Keratinocyte (primary cell): ENCODE measurements around the gene VMP1. TPM values are rescaled to one million over a fixed set of nuclear protein-coding genes. Genes with fewer than 3 reads are reported as not detected.

ENCODE experiments used
- DNase-seq: peaks from one replicate; pipeline ENCODE4 v3.0.0-alpha.2; 2011; ENCODE audit warnings: low read depth, missing footprints, low spot score
- FAIRE-seq: peaks from 2 replicates; lab custom pipeline; 2011; peaks lifted over from hg19 to GRCh38; lab: Jason Lieb, UNC
- H2AFZ ChIP-seq: 2 replicates; pipeline ENCODE4 v1.6.0; 2012; ENCODE audit warnings: low read length, control low read depth, inconsistent platforms; ENCODE audit not compliant: control insufficient read depth
- H3K27ac ChIP-seq: 2 replicates; pipeline ENCODE4 v1.5.1; 2011; ENCODE audit warnings: low read length; ENCODE audit not compliant: control insufficient read depth, insufficient read depth
- H3K27me3 ChIP-seq: 3 replicates; pipeline ENCODE4 v1.6.0; 2011; ENCODE audit warnings: low read length; ENCODE audit not compliant: control insufficient read depth, insufficient read depth; ENCODE audit errors: extremely low read depth
- H3K36me3 ChIP-seq, 2 experiments: 2 replicates in 1 of 2; 3 replicates in 1 of 2; pipeline ENCODE4 v1.5.1; 2011; ENCODE audit warnings: low read length in 2 of 2, mild to moderate bottlenecking in 1 of 2; ENCODE audit not compliant: control insufficient read depth in 2 of 2, insufficient read depth in 2 of 2; ENCODE audit errors: extremely low read depth in 1 of 2
- H3K4me1 ChIP-seq: 3 replicates; pipeline ENCODE4 v1.5.1; 2011; ENCODE audit warnings: low read length; ENCODE audit not compliant: control insufficient read depth, insufficient read depth; ENCODE audit errors: extremely low read depth
- H3K4me2 ChIP-seq: 3 replicates; pipeline ENCODE4 v1.6.0; 2011; ENCODE audit warnings: low read depth, low read length; ENCODE audit not compliant: control insufficient read depth, insufficient read depth; ENCODE audit errors: extremely low read depth
- H3K4me3 ChIP-seq, 3 experiments: fragments of 200-600 bp in 1 of 3; sonication (generic) in 1 of 3; 2 replicates in 2 of 3; 3 replicates in 1 of 3; pipeline ENCODE4 v1.5.1; 2011 to 2016; ENCODE audit warnings: low read length in 3 of 3, mild to moderate bottlenecking in 3 of 3, control low read depth in 2 of 3, inconsistent platforms in 1 of 3, low read depth in 1 of 3, mixed read lengths in 1 of 3, mixed run types in 1 of 3, moderate library complexity in 1 of 3; ENCODE audit not compliant: control insufficient read depth in 2 of 3, insufficient read depth in 2 of 3; ENCODE audit errors: extremely low read depth in 1 of 3
- H3K79me2 ChIP-seq: 2 replicates; pipeline ENCODE4 v1.6.0; 2012; ENCODE audit warnings: low read length; ENCODE audit not compliant: control insufficient read depth, insufficient read depth
- H3K9ac ChIP-seq: 3 replicates; pipeline ENCODE4 v1.6.0; 2011; ENCODE audit warnings: low read length; ENCODE audit not compliant: control insufficient read depth, insufficient read depth; ENCODE audit errors: extremely low read depth
- H3K9me1 ChIP-seq: 3 replicates; pipeline ENCODE4 v1.6.0; 2011; ENCODE audit warnings: low read length; ENCODE audit not compliant: control insufficient read depth, insufficient read depth; ENCODE audit errors: extremely low read depth
- H3K9me3 ChIP-seq: 2 replicates; pipeline ENCODE4 v1.5.1; 2012; ENCODE audit warnings: low read depth, low read length; ENCODE audit not compliant: control insufficient read depth
- H4K20me1 ChIP-seq: 3 replicates; pipeline ENCODE4 v1.6.0; 2011; ENCODE audit warnings: low read length; ENCODE audit not compliant: control insufficient read depth, insufficient read depth; ENCODE audit errors: extremely low read depth
- EZH2 ChIP-seq: IDR thresholded peaks from one replicate; pipeline ENCODE4 v1.6.1; 2012; ENCODE audit warnings: inconsistent platforms, mild to moderate bottlenecking, low read length, moderate library complexity
- dilution Hi-C: fragments of 300-500 bp; cut with MboI; formaldehyde crosslinking; loops from one replicate; pipeline ENCODE4 v1.7.0; 2020; ENCODE audit warnings: low sequenced_read_pairs; ENCODE audit not compliant: extremely low pct_ligation_motif_present
- polyA plus RNA-seq, 5 experiments: library from polyadenylated mRNA; depleted of rRNA in 3 of 5; stranded (reverse) in 3 of 5; stranded (forward) in 1 of 5; unstranded in 1 of 5; fragments of >200 nt; gene quantifications; 1 replicate in 1 of 5; 2 replicates in 3 of 5; 3 replicates in 1 of 5; pipeline versions ENCODE4 v1.2.1 to v1.2.3, GENCODE V29; 2011 to 2012; ENCODE audit warnings: missing spikeins in 2 of 5, low read depth in 1 of 5, low replicate concordance in 1 of 5
- TF ChIP-seq, protein P1 (sequence below), 3 experiments: IDR thresholded peaks in 1 of 3; conservative IDR thresholded peaks in 1 of 3; optimal IDR thresholded peaks in 1 of 3; 2 replicates in 2 of 3; 3 replicates in 1 of 3; pipeline versions ENCODE3 to v1.5.1; 2011; ENCODE audit warnings: low read length in 3 of 3, mild to moderate bottlenecking in 3 of 3, moderate library complexity in 2 of 3, control low read depth in 1 of 3, inconsistent platforms in 1 of 3; ENCODE audit not compliant: insufficient read depth in 2 of 3; ENCODE audit errors: extremely low read depth in 1 of 3

The VMP1 gene
- polyA plus RNA-seq, 1 donor (not counting 4 experiments of a cell fraction or from before 2014, with no cell fraction given), result 303 TPM

DNA sequence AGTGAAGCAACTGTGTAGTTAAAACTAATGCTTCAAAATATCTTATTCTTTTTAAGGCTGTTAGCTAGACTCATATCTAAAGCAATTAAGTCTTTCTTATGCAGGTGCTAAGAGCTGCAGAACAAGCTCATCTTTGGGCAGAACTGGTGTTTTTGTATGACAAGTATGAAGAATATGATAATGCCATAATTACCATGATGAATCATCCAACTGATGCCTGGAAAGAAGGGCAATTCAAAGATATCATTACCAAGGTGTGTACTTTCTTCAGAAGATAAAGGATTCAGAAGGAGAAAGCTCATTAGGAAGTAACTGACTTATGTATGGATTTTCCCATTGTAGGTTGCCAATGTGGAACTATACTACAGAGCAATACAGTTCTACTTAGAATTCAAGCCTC is 24.2 kb upstream of the VMP1 start:
- H3K27ac ChIP-seq, result no peak overlapping the region
- no peak overlapping the region for H2AFZ ChIP-seq
- H3K27me3 ChIP-seq, result no peaks in the 10 kb centered on the region
- peaks cover 18% of the 10 kb centered on the region for H3K79me2 ChIP-seq
- TF ChIP-seq, protein P1, sequence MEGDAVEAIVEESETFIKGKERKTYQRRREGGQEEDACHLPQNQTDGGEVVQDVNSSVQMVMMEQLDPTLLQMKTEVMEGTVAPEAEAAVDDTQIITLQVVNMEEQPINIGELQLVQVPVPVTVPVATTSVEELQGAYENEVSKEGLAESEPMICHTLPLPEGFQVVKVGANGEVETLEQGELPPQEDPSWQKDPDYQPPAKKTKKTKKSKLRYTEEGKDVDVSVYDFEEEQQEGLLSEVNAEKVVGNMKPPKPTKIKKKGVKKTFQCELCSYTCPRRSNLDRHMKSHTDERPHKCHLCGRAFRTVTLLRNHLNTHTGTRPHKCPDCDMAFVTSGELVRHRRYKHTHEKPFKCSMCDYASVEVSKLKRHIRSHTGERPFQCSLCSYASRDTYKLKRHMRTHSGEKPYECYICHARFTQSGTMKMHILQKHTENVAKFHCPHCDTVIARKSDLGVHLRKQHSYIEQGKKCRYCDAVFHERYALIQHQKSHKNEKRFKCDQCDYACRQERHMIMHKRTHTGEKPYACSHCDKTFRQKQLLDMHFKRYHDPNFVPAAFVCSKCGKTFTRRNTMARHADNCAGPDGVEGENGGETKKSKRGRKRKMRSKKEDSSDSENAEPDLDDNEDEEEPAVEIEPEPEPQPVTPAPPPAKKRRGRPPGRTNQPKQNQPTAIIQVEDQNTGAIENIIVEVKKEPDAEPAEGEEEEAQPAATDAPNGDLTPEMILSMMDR (optimal IDR thresholded peaks at IDR 0.05 in 1 of 3, IDR thresholded peaks at IDR 0.05 in 1 of 3, conservative IDR thresholded peaks at IDR 0.05 in 1 of 3; ENCODE audit: extremely low read depth in 1 of 3, insufficient read depth in 2 of 3, low read length in 3 of 3), result no peak
- TF ChIP-seq EZH2, result no peak
- no peak overlapping the region for H3K4me3 ChIP-seq
- no peaks in the 10 kb centered on the region for H3K4me1 ChIP-seq
- no peak overlapping the region for H3K9ac ChIP-seq
- H4K20me1 ChIP-seq, result peaks cover 2% of the 10 kb centered on the region
- H3K4me2 ChIP-seq, result no peak overlapping the region
- H3K36me3 ChIP-seq, result peaks cover 42 to 61% of the 10 kb centered on the region in 2 experiments
- no peaks in the 10 kb centered on the region for H3K9me3 ChIP-seq
- no peak for FAIRE-seq
- no peaks in the 10 kb centered on the region for H3K9me1 ChIP-seq
- dilution Hi-C loops, result no loop called here
- no peak for DNase-seq

- FAIRE-seq (no peak), DNase-seq (no peak)
- no peaks in the 10 kb centered on the region for H3K4me1 ChIP-seq
- peaks cover 2% of the 10 kb centered on the region for H4K20me1 ChIP-seq
- no peaks in the 10 kb centered on the region for H3K27me3 ChIP-seq
- no peak overlapping the region for H2AFZ ChIP-seq
- no peak overlapping the region for H3K27ac ChIP-seq
- dilution Hi-C loops, result no loop called here
- no peak overlapping the region for H3K4me2 ChIP-seq
- no peak overlapping the region for H3K4me3 ChIP-seq
- no peaks in the 10 kb centered on the region for H3K9me3 ChIP-seq
- TF ChIP-seq EZH2, result no peak
- TF ChIP-seq, protein P1 (optimal IDR thresholded peaks at IDR 0.05 in 1 of 3, IDR thresholded peaks at IDR 0.05 in 1 of 3, conservative IDR thresholded peaks at IDR 0.05 in 1 of 3; ENCODE audit: extremely low read depth in 1 of 3, insufficient read depth in 2 of 3, low read length in 3 of 3), result no peak
- H3K79me2 ChIP-seq, result peaks cover 29% of the 10 kb centered on the region
- H3K36me3 ChIP-seq, result peaks cover 42 to 56% of the 10 kb centered on the region in 2 experiments
- no peaks in the 10 kb centered on the region for H3K9me1 ChIP-seq
- H3K9ac ChIP-seq, result no peak overlapping the region
These were observed 22.5 kb upstream of the VMP1 start for GRCh38 chr17:59684967-59685366.
